Raji (cell line): Measurements from ENCODE around the gene FUT2.

Source experiments
- POLR2A ChIP-seq: IDR thresholded peaks from 2 replicates; pipeline ENCODE4 v1.6.1; 2011; ENCODE audit warnings: low read depth, low read length, control low read depth; ENCODE audit not compliant: insufficient read depth

The FUT2 gene

DNA sequence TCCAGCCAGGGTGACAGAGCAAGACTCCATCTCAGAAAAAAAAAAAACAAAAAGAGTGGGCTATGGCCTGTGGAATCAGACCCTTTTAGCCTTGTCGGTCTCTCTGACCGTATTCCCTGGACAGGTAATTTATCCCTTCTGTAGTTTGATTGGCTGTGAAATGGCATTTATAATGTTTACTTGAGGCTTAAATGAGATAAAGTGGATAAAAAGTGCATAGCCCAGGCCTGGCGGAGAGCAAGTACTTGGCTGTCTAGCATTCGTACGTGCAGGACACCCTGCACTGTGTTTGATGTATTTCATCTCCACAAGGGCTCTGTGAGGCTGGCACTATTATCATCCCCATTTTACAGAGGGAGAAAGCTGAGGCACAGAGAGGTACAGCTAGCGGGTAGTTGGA lies 30.0 kb upstream of the FUT2 start:
- TF ChIP-seq POLR2A = no peak

DNA sequence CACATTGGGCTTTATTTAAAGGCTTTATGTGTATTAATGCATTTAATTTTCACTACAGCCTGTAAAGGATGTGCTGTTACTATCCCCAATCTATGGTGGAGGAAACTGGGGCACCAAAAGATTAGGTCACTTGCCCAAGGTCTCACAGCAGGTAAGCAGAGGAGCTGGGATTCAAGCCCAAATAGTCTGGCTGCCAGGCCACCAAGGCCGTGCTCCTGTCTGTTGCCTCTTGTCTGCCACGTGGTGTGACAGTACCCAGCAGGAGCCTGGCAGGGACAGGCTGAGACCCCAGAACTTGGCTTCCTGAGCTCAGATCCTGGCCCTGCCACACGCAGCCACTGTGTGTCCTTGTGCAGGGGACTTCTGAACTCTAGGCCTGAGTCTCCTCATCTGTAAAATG lies 27.4 kb upstream of the FUT2 start:
- no peak for TF ChIP-seq POLR2A

- TF ChIP-seq POLR2A = no peak
Measured at GRCh38 chr19:48668761-48669160, 27.0 kb upstream of the FUT2 start.

DNA sequence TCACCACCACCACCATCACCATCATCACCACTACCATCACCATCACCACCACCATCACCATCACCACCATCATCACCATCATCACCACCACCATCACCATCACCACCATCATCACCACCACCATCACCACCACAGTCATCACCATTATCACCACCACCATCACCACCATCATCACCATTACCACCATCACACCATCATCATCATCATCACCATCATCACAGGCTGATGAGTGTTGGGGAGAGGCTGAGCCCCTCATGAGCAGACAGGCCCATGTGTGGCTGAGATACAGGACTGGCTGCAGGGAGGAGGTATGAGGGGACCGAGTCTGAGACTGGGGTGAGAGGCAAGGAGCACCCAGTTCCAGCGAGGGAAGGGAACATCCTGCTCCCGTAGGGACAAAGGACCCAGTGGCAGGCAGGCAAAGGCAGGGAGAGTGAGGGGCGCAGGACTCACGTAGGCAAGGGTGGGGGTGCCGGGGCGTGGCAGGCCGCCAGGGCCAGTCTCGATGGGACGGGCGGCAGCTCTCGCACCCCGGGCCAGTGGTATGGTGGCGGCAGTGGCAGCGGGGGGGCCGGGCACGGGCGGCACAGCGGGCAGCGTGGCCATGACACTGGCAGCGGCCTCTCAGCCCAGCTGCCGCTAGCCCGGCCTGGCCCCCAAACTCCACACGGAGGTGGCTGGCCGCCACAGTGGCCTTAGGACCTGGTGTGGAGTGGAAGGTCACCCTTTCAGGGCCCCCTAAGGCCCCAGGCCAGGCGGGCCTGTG lies 25.7 kb upstream of the FUT2 start:
- TF ChIP-seq POLR2A = no peak

DNA sequence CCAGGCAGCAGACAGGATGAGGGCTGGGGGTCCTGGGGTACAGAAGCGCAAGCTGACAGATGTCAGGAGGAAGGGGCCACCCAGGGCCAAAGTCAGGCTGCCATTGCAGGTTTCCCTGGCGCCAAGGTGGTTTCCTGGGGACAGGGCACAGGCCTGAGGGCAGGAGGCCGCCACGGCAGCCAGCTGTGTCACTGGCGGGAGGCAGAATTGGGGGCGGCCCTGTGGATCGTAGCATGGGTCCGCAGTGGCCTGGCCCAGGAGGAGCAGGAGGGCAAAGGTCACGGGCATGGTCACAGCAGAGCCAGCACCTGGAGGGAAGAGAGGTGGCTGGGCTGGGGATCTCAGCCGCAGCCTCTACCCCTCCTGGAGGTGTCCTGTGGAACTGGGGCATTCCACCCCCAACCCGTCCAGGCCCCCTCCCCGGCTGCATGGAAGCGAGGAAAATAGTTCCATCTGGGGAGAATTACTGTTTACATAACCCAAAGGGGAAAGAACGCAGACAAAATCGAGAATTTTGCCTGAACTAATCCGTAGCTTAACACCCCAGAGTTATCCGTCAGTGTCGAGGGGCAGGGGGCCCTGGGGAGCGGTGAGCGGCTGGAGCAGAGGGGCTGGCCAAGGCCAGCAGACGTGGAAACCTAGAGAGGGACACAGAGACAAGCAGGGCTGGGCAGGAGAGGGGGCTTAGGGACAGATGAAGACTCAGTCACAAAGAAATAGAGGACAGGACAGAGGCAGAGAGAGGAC lies 24.9 kb upstream of the FUT2 start:
- TF ChIP-seq POLR2A = no peak

DNA sequence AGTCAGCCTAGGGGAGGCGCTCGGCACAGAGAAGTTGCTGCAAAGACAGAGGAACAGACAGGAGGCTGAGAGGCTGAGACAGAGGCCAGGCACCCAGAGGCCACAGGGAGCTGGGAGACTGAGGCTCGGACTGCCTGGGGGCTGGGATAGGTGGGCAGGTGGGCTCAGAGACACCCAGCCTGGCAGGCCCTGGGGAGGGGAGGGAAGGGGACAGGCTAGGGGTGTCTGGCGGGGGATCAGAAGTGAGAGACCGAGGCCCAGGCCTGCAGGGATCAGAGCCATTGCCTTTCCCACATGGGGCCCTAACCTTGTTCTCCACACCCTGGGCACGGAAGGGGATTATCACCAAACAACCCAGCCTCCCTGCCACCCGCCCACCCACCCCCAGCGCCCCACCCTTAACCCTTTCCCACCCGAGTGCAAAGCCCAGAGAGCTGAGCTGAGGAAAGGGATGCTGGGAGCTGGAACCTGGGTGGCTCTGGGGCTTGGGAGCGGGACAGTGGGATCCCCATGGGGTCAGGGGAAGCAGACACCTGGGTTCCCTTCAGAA lies 24.2 kb upstream of the FUT2 start:
- TF ChIP-seq POLR2A = no peak

GRCh38 chr19:48672994-48673393 lies 22.8 kb upstream of the FUT2 start, which contains the start of gene NTN5:
Gene NTN5, minus strand, starts transcription at chr19:48673017. Its CDS starts 2,031 bp downstream, at chr19:48670986.
- TF ChIP-seq POLR2A = no peak

DNA sequence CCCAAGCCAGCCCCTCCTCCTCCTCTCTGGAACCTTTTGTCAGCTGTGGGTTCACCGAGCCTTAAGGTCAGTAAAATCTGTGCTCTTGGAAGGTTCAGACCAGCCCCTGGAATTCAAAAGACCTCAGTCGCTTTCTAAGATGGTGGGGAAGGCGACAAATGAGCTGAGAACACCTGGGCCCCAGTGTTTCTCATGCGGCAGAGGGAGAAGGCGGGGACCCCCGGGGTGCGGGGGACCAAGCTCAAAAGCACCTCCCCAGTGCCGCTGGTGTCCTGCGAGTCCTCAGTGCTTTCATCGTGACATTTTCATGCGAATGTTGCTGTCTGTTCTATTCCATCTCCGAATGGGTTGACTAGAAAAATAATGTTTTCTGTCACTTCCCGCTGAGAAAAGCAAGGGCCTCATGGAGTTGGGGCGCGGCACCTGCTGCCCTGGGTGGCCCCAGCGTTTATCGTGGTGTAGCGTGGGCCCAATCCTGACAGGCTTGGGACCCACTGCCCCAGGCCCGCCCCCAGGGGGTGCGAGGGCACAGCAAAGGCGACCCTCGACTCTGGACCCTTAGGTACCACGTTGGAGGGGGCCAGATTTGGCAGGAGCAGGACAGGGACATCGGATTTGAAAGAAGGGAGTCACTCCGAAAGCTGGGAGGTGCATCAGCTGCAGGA lies 22.2 kb upstream of the FUT2 start:
- TF ChIP-seq POLR2A = no peak

DNA sequence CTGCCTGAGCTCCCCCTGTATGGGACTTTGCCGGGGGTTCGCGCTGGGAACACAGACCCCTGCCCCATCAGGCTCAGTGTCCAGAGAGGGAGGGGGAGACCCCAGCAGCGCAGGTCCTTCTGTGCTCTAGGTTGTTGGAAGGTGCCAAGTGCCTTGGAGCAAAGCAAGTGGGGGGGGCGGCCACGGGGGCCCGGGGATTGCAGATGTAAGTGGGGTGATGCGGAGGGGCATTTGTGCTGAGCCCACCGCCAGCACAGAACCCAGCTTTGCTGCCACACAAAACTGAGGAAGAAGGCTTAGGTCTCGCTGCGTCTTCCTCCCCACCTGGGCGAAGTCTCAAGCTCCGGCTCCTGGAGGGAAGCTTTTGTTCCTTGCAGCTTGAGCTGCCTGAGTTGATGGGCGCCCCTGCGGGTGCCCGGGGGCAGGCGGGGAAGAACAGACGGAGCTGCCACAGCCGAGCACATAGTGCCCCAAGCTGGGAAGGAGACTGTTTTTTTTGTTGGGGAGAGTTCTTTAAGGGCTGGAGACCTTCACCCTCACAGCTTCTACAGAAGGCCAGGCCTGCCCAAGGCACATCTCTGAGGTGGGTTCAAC lies 21.5 kb upstream of the FUT2 start:
- no peak for TF ChIP-seq POLR2A

DNA sequence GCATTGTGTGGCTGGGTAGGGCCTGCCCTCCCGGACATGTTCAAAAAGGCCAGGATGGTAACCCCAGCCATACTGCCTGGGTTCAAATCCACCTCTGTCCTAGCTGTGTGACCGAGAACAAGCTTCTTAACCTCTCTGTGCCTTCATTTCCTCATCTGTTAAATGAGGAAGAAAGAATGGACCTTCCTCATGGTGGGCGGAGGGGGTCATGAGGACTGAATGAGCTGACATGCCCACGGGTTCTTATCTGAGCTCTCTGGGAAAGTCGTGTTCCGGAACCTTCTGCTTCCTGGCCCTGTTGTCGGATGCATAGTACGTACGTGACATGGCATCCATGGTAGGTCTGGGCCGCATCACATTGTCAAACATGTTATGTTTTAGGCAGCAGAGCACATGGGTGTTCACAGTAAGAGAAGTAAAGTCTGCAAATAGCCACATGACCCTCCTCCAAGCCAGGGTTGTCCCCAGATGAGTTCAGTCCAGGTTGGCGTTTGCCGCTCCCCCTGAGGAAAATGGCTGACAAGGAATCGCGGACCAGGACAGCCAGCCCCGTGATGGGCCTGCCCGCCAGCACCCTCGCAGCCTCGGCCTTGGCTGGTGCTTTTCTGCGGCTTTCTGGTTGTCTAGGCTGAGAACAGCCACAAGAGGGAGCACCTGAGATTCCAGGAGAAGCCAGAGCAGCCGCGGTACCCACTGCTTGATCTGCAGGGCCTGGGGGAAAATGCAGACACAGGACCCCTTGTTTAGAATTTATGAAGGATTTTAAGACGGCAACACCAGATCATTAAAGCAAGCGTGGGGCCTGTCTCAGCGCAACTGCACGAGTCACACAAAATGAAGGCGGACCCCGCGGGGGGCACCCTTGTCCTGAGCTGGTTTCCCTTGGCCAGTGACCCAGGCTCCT lies 20.6 kb upstream of the FUT2 start:
- no peak for TF ChIP-seq POLR2A

DNA sequence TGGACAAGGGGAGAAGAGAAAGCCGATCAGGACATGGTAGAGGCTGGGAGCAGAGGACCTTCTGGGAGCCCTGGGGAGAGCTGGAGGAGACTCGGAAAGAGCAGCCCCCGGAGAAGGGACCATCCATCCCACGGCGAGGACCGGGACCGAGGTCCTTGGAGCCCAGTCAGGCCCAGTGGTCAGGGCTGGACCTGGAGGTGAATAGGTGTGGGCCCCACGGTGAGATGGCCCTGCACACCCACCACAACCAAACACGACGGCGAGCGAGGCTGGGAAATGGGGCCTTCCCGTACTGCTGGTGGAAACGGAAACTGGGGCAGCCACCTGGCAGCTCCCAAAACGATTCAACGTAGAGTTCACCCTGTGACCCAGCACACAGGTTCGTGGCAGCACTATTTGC lies 19.3 kb upstream of the FUT2 start:
- TF ChIP-seq POLR2A = no peak

DNA sequence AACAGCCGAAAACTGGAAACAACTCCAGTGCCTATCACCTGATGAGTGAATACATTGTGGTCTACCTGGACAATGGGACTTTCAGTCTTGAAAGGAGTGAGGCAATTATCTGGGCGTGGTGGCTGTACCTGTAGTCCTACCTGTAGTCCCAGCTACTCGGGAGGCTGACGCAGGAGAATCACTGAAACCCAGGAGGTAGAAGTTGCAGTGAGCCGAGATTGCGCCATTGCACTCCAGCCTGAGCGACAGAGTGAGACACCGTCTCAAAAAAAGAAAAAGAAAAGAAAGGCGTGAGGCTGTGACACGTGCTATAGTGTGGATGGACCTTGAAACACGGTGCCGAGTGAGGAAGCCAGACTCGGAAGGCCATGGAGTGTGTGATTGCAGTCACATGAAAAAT lies 18.9 kb upstream of the FUT2 start:
- no peak for TF ChIP-seq POLR2A

GRCh38 chr19:48678201-48678600 lies 17.6 kb upstream of the FUT2 start:
- TF ChIP-seq POLR2A = no peak

DNA sequence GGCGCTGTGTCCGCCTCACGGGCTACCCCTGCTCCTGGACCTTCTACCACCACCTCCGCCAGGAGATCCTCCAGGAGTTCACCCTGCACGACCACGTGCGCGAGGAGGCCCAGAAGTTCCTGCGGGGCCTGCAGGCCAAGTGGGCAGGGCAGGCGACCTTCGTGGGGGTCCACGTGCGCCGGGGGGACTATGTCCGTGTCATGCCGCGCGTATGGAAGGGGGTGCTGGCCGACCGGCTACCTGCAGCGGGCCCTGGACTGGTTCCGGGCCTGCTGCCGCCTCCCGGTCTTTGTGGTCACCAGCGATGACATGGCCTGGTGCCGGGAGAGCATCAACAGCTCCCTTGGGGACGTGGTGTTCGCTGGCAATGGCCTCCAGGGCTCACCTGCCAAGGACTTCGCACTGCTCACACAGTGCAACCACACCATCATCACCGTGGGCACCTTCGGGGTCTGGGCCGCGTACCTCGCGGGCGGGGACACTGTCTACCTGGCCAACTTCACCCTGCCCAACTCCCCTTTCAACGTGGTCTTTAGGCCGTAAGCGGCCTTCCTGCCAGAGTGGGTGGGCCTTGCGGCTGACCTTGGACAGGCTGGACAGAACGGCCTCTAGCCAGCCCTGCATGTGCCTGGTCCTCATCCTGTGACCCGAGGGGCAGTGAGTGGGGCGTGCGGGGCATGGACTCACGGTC lies 15.2 kb upstream of the FUT2 start:
- TF ChIP-seq POLR2A = no peak
